Endothelial cell of umbilical vein (primary cell): Measurements from ENCODE around the gene MORN3. TPM values are rescaled to one million over a fixed set of nuclear protein-coding genes. Genes with fewer than 3 reads are reported as not detected.
"Not testable (repeated sequence)": the region's sequence is repeated elsewhere in the genome, so short reads cannot be mapped to it uniquely, and the experiment has no call there.

ENCODE experiments used
- BruUV-seq: library from RNA; stranded (reverse); fragments of 400-500 nt; replicated peaks from 2 replicates; lab custom pipeline; 2021; lab: Mats Ljungman, UMichigan
- CTCF ChIA-PET: fragments of 300-600, 350-600 bp; sonication (Branson Sonifier 250); formaldehyde crosslinking; loops from one replicate; lab custom pipeline; 2021; ENCODE audit warnings: antibody characterized with exemption, inconsistent platforms; lab: Charles Lee
- POLR2A ChIA-PET: fragments of 300-600, 350-600 bp; sonication (Branson Sonifier 250); formaldehyde crosslinking; loops from one replicate; lab custom pipeline; 2021; ENCODE audit warnings: antibody characterized with exemption, inconsistent platforms; lab: Charles Lee
- DNase-seq: peaks from one replicate; pipeline ENCODE4 v3.0.0-alpha.2; 2011; ENCODE audit warnings: low read depth, low spot score
- FAIRE-seq: peaks from 2 replicates; lab custom pipeline; 2011; peaks lifted over from hg19 to GRCh38; lab: Jason Lieb, UNC
- H2AFZ ChIP-seq: 2 replicates; pipeline ENCODE4 v1.6.0; 2012; ENCODE audit warnings: low read depth, low read length, control low read depth, inconsistent platforms
- H3K27ac ChIP-seq: 2 replicates; pipeline ENCODE4 v1.5.1; 2011; ENCODE audit warnings: low read depth, mild to moderate bottlenecking, control low read depth, low read length, moderate library complexity; ENCODE audit not compliant: insufficient read depth
- H3K27me3 ChIP-seq, 2 experiments: 2 replicates each; pipeline versions ENCODE4 v1.6.0 to v1.6.1; 2011; ENCODE audit warnings: low read length in 2 of 2, mixed read lengths in 1 of 2; ENCODE audit not compliant: control insufficient read depth in 2 of 2, insufficient read depth in 2 of 2
- H3K36me3 ChIP-seq, 2 experiments: 2 replicates in 1 of 2; 3 replicates in 1 of 2; pipeline ENCODE4 v1.5.1; 2011; ENCODE audit warnings: low read length in 2 of 2, mild to moderate bottlenecking in 1 of 2, moderate library complexity in 1 of 2; ENCODE audit not compliant: control insufficient read depth in 2 of 2, insufficient read depth in 2 of 2; ENCODE audit errors: extremely low read depth in 1 of 2
- H3K4me1 ChIP-seq: 3 replicates; pipeline ENCODE4 v1.5.1; 2011; ENCODE audit warnings: mild to moderate bottlenecking, low read length; ENCODE audit not compliant: control insufficient read depth, insufficient read depth; ENCODE audit errors: extremely low read depth
- H3K4me2 ChIP-seq: 2 replicates; pipeline ENCODE4 v1.6.1; 2011; ENCODE audit warnings: low read length, control low read depth, mixed read lengths; ENCODE audit not compliant: insufficient read depth
- H3K4me3 ChIP-seq, 3 experiments: fragments of 200-600 bp in 1 of 3; sonication (generic), shearing (Covaris generic) in 1 of 3; replicated peaks in 1 of 3; 2 replicates each; pipeline ENCODE4 v1.5.1; 2011 to 2016; ENCODE audit warnings: control low read depth in 3 of 3, low read length in 3 of 3, mild to moderate bottlenecking in 2 of 3, inconsistent platforms in 1 of 3, low read depth in 1 of 3, moderate library complexity in 1 of 3; ENCODE audit not compliant: insufficient read depth in 1 of 3
- H3K79me2 ChIP-seq: 2 replicates; pipeline ENCODE4 v1.6.0; 2012; ENCODE audit warnings: low read length, inconsistent platforms; ENCODE audit not compliant: control insufficient read depth, insufficient read depth
- H3K9ac ChIP-seq: replicated peaks from 2 replicates; pipeline ENCODE3; 2011; ENCODE audit warnings: low read length, control low read depth; ENCODE audit not compliant: insufficient read depth; ENCODE audit errors: extremely low read depth
- H3K9me1 ChIP-seq: replicated peaks from 3 replicates; pipeline ENCODE4 v1.6.0; 2011; ENCODE audit warnings: mild to moderate bottlenecking, low read length; ENCODE audit not compliant: control insufficient read depth, insufficient read depth; ENCODE audit errors: extremely low read depth
- H3K9me3 ChIP-seq: replicated peaks from 2 replicates; pipeline ENCODE4 v1.5.1; 2012; ENCODE audit warnings: low read length, inconsistent platforms; ENCODE audit not compliant: control insufficient read depth, insufficient read depth
- H4K20me1 ChIP-seq: replicated peaks from 2 replicates; pipeline ENCODE3; 2011; ENCODE audit warnings: mild to moderate bottlenecking, low read length; ENCODE audit not compliant: control insufficient read depth, insufficient read depth; ENCODE audit errors: extremely low read depth
- FOS ChIP-seq: IDR thresholded peaks from 2 replicates; pipeline ENCODE4 v1.6.1; 2011; ENCODE audit warnings: mild to moderate bottlenecking, low read length, moderate library complexity, borderline replicate concordance; ENCODE audit not compliant: insufficient read depth
- JUN ChIP-seq: IDR thresholded peaks from 2 replicates; pipeline ENCODE4 v1.6.1; 2011; ENCODE audit warnings: borderline replicate concordance, low read depth; ENCODE audit not compliant: insufficient read length, insufficient read depth
- MAX ChIP-seq: IDR thresholded peaks from 2 replicates; pipeline ENCODE4 v1.6.1; 2011; ENCODE audit not compliant: insufficient read depth, insufficient read length
- MYC ChIP-seq: IDR thresholded peaks from one replicate; pipeline ENCODE4 v1.6.1; 2011; ENCODE audit warnings: mild to moderate bottlenecking, low read depth, low read length
- POLR2A ChIP-seq: IDR thresholded peaks from 2 replicates; pipeline ENCODE4 v1.6.1; 2012; ENCODE audit warnings: low read depth, mild to moderate bottlenecking, control low read depth, low read length
- POLR2AphosphoS5 ChIP-seq: IDR thresholded peaks from 2 replicates; pipeline ENCODE4 v1.6.1; 2012; ENCODE audit warnings: low read depth, mild to moderate bottlenecking, control low read depth, low read length, moderate library complexity; ENCODE audit not compliant: insufficient read depth
- dilution Hi-C: fragments of 300-500 bp; cut with MboI; formaldehyde crosslinking; loops from one replicate; pipeline ENCODE4 v1.15.0; 2019; ENCODE audit warnings: low sequenced_read_pairs; ENCODE audit not compliant: extremely low pct_ligation_motif_present
- intact Hi-C: fragments of 100-400 bp; cut with micrococcal nuclease; formaldehyde crosslinking; loops from one replicate; pipeline ENCODE4 v1.10.0; 2022
- polyA plus RNA-seq, 4 experiments: library from polyadenylated mRNA; depleted of rRNA in 3 of 4; stranded (reverse) in 3 of 4; unstranded in 1 of 4; fragments of >200 nt; gene quantifications; 2 replicates each; pipeline versions ENCODE4 v1.2.1 to v1.2.3, GENCODE V29; 2011 to 2012; ENCODE audit warnings: missing spikeins in 1 of 4
- total RNA-seq: library from RNA; stranded (reverse); gene quantifications from 2 replicates; pipeline ENCODE4 v1.2.3, GENCODE V29; 2021

MORN3 gene
- total and polyA plus RNA-seq, 2 donors (not counting 3 experiments of a cell fraction or from before 2014, with no cell fraction given): 0.66 to 0.73 TPM

DNA sequence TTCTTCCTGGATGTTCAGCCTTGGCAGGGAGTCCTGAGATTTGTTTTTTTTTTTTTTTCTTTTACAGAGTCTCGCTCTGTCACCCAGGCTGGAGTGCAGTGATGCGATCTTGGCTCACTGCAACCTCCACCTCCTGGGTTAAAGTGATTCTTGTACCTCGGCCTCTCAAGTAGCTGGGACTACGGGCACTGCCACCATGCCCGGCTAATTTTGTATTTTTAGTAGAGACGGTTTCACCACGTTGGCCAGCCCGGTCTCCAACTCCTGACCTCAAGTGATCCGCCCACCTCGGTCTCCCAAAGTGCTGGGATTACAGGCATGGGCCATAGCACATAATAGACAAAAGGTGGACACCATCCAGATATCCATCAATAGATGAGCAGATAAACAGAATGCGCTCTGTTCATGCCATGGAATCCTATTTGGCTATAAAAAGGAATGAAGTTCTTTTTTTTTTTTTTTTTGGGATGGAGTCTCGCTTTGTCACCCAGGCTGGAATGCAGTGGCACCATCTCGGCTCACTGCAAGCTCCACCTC lies 10.3 kb upstream of the MORN3 start:
- H3K27me3 ChIP-seq, H3K4me2 ChIP-seq, H3K4me1 ChIP-seq, H3K9me1 ChIP-seq, H3K27ac ChIP-seq, H3K4me3 ChIP-seq, intact Hi-C loops, H2AFZ ChIP-seq, dilution Hi-C loops, DNase-seq, POLR2A ChIA-PET, H3K9ac ChIP-seq, H4K20me1 ChIP-seq, FAIRE-seq, BruUV-seq, H3K9me3 ChIP-seq, H3K36me3 ChIP-seq, H3K79me2 ChIP-seq: not testable (repeated sequence)
- CTCF ChIA-PET: interaction anchor here (1.3 to 9.2 kb wide), 2 partner anchors 11 to 127 kb away, joined by 4 to 154 read pairs; no protein-coding TSS in a partner anchor

DNA sequence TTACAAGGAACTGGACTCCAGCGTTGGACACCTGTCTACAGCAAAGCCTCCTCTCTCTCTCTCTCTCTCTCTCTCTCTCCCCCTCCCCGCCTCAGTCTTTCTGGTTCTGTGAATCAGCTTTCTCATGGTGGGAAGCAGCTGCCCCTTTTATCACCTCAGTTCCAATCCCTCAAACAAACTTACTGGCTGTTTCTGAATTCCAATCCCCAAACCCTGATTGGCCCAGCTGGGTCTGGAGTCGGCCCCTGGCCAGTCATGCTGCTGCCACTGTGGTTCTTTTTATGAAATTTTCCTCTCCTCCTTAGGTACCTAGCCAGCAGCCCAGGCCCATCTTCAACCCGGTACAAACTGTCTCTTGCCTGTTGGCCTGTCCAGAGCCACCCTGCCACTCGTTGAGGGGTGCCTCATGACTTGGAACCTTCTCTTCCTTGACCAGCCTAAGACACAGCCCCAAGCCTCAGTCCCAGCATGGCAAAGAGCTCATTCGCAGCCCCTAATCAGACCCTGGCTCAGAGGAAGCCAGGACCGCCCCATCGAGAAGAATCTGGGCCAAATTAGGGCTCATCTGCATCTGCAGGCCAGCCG lies 9.4 kb upstream of the MORN3 start:
- no peak overlapping the region for H3K4me2 ChIP-seq
- no TSS peak for BruUV-seq
- no peaks in the 10 kb centered on the region for H3K36me3 ChIP-seq
- H3K4me3 ChIP-seq: no peak overlapping the region
- DNase-seq (no peak), FAIRE-seq (no peak)
- H4K20me1 ChIP-seq: no peaks in the 10 kb centered on the region
- TF ChIP-seq POLR2AphosphoS5: no peak
- no peak for TF ChIP-seq POLR2A
- no peak for TF ChIP-seq MAX
- TF ChIP-seq MYC: no peak
- no peak for TF ChIP-seq FOS
- no peak for TF ChIP-seq JUN
- no peak overlapping the region for H3K27ac ChIP-seq
- no peak overlapping the region for H2AFZ ChIP-seq
- H3K27me3 ChIP-seq: no peaks in the 10 kb centered on the region
- H3K9me3 ChIP-seq: no peaks in the 10 kb centered on the region
- dilution Hi-C loops (no loop called here), intact Hi-C loops (no loop called here)
- ChIA-PET POLR2A (no interaction called here), CTCF (interaction anchor here (1.3 to 9.2 kb wide), 2 partner anchors 10 to 126 kb away, joined by 4 to 154 read pairs; no protein-coding TSS in a partner anchor)
- no peaks in the 10 kb centered on the region for H3K9me1 ChIP-seq
- no peaks in the 10 kb centered on the region for H3K79me2 ChIP-seq
- no peaks in the 10 kb centered on the region for H3K4me1 ChIP-seq
- H3K9ac ChIP-seq: no peak overlapping the region
